GM21786 (cell line): ENCODE measurements around the gene C1S.
"Not testable (repeated sequence)": the region's sequence is repeated elsewhere in the genome, so short reads cannot be mapped to it uniquely, and the experiment has no call there.

ENCODE experiments used
- ATAC-seq: cut with Tn5 transposase; IDR thresholded peaks from one replicate; pipeline ENCODE4 v1.9.1; 2021; ENCODE audit not compliant: unreplicated experiment

C1S gene

GRCh38 chr12:7101694-7102131 is 41.2 kb downstream of the C1S start:
- no peak for ATAC-seq

GRCh38 chr12:7102582-7102981 is 42.1 kb downstream of the C1S start:
- ATAC-seq, result no peak

GRCh38 chr12:7103837-7104584 is 43.5 kb downstream of the C1S start:
- no peak for ATAC-seq

GRCh38 chr12:7106082-7106481 is 45.6 kb downstream of the C1S start:
- ATAC-seq, result no peak

- not testable (repeated sequence) for ATAC-seq
Measured at GRCh38 chr12:7107181-7107580, 46.7 kb downstream of the C1S start.

GRCh38 chr12:7107636-7108002 is 47.1 kb downstream of the C1S start:
- ATAC-seq, result no peak

- ATAC-seq, result peak; percentile 89
Measured at GRCh38 chr12:7108003-7108795, 47.7 kb downstream of the C1S start.

GRCh38 chr12:7108796-7109571 is 48.5 kb downstream of the C1S start, which contains the start of gene C1RL:
Gene C1RL, minus strand, starts transcription at chr12:7109214. Its CDS starts 34 bp downstream, at chr12:7109180.
- ATAC-seq, result no peak

- no peak for ATAC-seq
Measured at GRCh38 chr12:7109572-7109920, 49.0 kb downstream of the C1S start.

GRCh38 chr12:7110661-7111060 is 50.1 kb downstream of the C1S start:
- ATAC-seq, result no peak

- ATAC-seq, result no peak
Measured at GRCh38 chr12:7112041-7112440, 51.5 kb downstream of the C1S start.

- ATAC-seq, result no peak
Measured at GRCh38 chr12:7113389-7113871, 52.9 kb downstream of the C1S start.

- ATAC-seq, result no peak
Measured at GRCh38 chr12:7114008-7114407, 53.5 kb downstream of the C1S start.

GRCh38 chr12:7114851-7115250 is 54.3 kb downstream of the C1S start:
- ATAC-seq, result no peak

GRCh38 chr12:7116196-7116595 is 55.7 kb downstream of the C1S start:
- no peak for ATAC-seq

GRCh38 chr12:7116916-7117315 is 56.4 kb downstream of the C1S start:
- ATAC-seq, result no peak

- ATAC-seq, result no peak
Measured at GRCh38 chr12:7117670-7118069, 57.2 kb downstream of the C1S start.

GRCh38 chr12:7118881-7119280 is 58.4 kb downstream of the C1S start:
- no peak for ATAC-seq

- ATAC-seq, result no peak
Measured at GRCh38 chr12:7120166-7120565, 59.6 kb downstream of the C1S start.
